Astrocyte (in vitro differentiated cells and primary cell): ENCODE measurements around the gene PLCL2.

Experiments used
- CTCF ChIP-seq: IDR thresholded peaks from 2 replicates; pipeline ENCODE4 v1.5.1; 2011; ENCODE audit warnings: low read depth, mild to moderate bottlenecking, inconsistent platforms, low read length, moderate library complexity; ENCODE audit not compliant: insufficient read depth
- EZH2 ChIP-seq: IDR thresholded peaks from 2 replicates; pipeline ENCODE4 v1.6.1; 2012; ENCODE audit warnings: mild to moderate bottlenecking, low read length, inconsistent platforms; ENCODE audit not compliant: insufficient read depth

- TF ChIP-seq CTCF (no peak), EZH2 (no peak)
These were observed 18.2 kb upstream of the PLCL2 start for GRCh38 chr3:16866571-16866970.
